ENCODE measurements around the gene TMCC1. TPM values are rescaled to one million over a fixed set of nuclear protein-coding genes. Genes with fewer than 3 reads are reported as not detected.

The TMCC1 gene
- total RNA-seq, 1 donor from 2014 or later, result 11.5 TPM

DNA sequence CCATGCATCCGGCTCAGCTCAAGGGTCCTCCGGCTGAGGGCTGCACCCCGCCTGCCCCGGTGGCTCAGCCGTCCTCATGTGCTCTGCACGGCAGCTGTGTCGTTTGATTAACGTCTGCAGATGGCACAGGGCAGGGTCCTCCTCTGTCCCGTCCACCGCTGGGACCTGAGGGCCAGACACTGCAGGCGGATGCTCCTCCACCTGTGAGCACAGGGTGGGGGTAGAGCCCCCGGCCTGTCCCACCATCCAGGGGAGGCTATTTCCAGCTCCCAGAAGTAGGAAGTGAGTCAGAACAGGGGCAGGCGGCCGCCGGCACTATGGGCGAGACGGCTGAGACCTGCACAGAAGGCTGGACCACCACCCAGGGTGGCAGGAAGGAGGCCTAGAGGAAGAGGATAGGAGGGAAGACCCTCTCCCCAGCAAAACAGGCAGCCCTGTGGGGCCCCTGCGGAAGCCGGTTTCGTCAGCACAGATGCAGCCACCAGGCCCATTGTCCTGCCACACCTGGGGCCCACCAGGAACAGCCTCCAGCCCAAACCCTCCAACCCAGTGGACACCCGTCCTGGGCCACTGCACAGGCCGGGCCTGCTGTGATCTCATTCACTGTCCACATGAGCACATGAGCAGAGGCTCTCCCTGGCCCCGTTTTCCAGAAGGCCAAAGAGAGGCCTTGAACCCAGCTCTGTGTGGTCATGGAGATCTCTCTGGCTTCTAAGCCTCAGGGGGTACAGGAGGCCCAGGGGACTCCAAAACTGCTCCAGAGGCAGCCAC lies 274.4 kb downstream of the TMCC1 start:
- Histone ChIP-seq H3K4me1 (peaks cover 0 to 27% of the 10 kb centered on the region in 2 donors), H3K36me3 (no peaks in the 10 kb centered on the region), H3K9me3 (no peaks in the 10 kb centered on the region), H3K4me3 (no peak overlapping the region), H3K27ac (peak overlapping the region in 1 of 2 donors; percentile 15), H3K27me3 (no peaks in the 10 kb centered on the region)
- DNase-seq (ENCODE audit: low spot score in 2 of 2), result no peak
- TF ChIP-seq, protein P1, sequence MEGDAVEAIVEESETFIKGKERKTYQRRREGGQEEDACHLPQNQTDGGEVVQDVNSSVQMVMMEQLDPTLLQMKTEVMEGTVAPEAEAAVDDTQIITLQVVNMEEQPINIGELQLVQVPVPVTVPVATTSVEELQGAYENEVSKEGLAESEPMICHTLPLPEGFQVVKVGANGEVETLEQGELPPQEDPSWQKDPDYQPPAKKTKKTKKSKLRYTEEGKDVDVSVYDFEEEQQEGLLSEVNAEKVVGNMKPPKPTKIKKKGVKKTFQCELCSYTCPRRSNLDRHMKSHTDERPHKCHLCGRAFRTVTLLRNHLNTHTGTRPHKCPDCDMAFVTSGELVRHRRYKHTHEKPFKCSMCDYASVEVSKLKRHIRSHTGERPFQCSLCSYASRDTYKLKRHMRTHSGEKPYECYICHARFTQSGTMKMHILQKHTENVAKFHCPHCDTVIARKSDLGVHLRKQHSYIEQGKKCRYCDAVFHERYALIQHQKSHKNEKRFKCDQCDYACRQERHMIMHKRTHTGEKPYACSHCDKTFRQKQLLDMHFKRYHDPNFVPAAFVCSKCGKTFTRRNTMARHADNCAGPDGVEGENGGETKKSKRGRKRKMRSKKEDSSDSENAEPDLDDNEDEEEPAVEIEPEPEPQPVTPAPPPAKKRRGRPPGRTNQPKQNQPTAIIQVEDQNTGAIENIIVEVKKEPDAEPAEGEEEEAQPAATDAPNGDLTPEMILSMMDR (IDR thresholded peaks at IDR 0.05), result no peak
- intact Hi-C loops (cut with DNase I), result no loop called here

DNA sequence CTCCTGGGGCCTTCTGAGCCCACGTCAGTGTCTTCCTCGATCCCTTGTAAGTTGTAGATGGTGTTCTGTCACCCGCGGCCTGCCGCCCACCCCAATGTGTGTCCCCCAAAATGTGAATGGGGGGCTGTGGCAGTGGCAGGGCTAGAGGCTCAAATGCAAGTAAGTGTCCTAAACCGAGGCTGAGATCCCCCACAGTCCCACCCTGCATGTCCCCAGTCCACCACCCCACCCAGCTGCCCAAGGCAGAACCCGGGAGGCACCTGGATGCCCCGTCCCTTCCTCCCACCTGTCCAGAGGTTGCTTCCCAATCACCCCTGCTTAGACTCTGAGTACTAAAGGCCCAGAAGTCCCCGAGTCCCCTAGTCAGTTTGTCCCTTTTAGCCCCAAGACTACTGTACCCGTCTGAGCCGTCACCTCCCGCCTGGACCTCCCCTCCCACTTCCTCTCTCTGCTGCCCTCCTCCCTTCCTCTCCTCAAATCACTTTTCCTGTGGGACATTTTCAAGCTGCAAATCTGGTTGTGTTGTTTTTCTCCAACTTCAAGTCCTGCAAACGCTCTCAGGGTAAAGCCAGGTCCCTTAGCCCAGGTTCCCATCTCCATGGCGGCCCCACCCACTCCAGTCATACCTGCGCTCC lies 275.2 kb downstream of the TMCC1 start:
- Histone ChIP-seq H3K27me3 (no peaks in the 10 kb centered on the region), H3K36me3 (no peaks in the 10 kb centered on the region), H3K9me3 (no peaks in the 10 kb centered on the region), H3K4me1 (peaks cover 0 to 19% of the 10 kb centered on the region in 2 donors), H3K27ac (peak overlapping the region in 1 of 2 donors; percentile 15), H3K4me3 (no peak overlapping the region)
- intact Hi-C loops (cut with DNase I), result no loop called here
- no peak for DNase-seq (ENCODE audit: low spot score in 2 of 2)
- TF ChIP-seq, protein P1 (IDR thresholded peaks at IDR 0.05), result no peak

DNA sequence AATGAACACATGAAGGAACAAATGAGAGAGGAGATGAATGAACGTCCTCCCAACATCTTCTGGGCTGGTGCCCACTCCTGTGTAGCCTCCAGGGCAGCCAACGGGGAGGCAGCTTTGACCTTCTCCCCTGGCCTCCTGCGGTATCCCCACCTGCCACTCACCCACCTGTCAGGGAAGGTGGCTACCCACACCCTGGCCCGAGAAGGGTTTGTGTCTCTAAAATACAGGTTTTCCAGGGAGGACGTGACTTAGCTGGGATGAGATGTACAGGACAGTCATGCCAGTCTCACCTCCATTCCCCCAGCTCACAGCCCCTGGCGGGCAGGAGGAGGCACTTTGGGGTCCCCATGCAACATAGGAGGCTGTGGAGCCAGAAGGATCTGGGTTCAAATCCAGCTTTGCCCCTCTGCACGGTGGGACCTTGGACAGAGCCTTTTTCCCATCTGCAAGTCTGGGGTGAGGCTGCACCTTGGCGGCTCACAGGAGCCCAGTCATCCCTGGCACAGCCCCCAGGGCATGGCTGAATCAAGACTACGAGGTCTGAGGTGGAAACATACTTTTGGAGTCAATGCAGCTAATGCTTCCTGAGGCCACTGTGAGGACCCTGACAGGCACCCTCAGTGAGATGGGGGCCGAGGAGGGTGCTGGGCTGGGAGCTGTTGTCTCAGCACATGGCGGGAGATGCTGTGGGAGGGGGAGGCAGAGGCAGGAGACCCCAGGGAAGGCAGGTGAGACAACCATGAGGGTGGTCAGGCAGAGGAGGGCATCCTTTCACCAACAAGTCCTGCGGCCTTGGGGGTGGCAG lies 275.9 kb downstream of the TMCC1 start:
- H3K4me3 ChIP-seq, result no peak overlapping the region
- DNase-seq (ENCODE audit: low spot score in 2 of 2), result no peak
- no peaks in the 10 kb centered on the region for H3K9me3 ChIP-seq
- no peaks in the 10 kb centered on the region for H3K27me3 ChIP-seq
- H3K27ac ChIP-seq, result peak overlapping the region; percentile 43 to 57
- TF ChIP-seq, protein P1 (IDR thresholded peaks at IDR 0.05), result no peak
- intact Hi-C loops (cut with DNase I), result no loop called here
- no peaks in the 10 kb centered on the region for H3K36me3 ChIP-seq
- H3K4me1 ChIP-seq, result peaks cover 0 to 15% of the 10 kb centered on the region in 2 donors

DNA sequence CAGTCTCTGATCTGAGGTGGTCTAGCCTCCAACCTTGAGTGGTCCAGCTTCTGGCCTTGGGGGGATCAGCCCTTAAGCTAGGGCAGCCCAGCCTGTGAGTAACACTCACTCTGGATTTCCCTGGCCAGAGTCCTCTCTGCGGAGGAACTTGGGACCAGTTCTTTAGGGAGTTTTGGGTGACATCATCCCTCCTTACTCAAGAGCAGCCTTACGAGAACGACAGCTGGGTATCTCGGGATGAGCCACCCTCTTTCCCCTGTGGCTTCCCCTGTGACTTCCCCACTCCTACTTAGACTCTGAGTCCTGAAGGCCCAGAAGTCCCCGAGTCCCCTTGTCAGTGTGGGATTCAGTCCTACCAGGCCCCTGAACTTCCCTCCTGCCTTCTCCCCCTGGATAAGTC lies 276.8 kb downstream of the TMCC1 start:
- peak overlapping the region; percentile 43 to 57 for H3K27ac ChIP-seq
- DNase-seq (ENCODE audit: low spot score in 2 of 2), result peak in 1 of 2 donors; percentile 80
- peaks cover 5 to 20% of the 10 kb centered on the region in 2 donors for H3K4me1 ChIP-seq

DNA sequence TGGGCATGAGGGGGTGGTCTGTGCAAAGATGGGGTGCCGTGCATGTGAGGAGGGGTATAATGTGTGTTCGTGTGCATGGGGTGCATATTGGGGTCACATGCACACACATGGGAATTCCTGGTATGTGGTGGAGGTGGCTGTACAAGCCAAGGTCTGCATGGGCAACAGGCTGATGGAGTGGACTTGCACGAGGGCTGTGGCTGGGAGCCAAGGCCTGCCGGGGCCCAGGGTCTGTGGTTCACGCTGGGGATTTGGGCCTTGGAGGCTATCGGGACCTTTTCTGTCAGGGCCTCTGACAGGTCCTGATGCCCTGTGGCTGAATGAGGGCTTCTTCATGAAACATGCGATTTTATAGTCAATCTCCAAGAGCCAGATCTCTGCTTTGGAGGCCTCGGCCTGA lies 277.2 kb downstream of the TMCC1 start:
- intact Hi-C loops (cut with DNase I), result no loop called here
- peaks cover 8 to 25% of the 10 kb centered on the region in 2 donors for H3K4me1 ChIP-seq
- no peak for DNase-seq (ENCODE audit: low spot score in 2 of 2)

More for the DNA sequence above, 276.8 kb downstream of the TMCC1 start:
- intact Hi-C loops (cut with DNase I), result no loop called here
- Histone ChIP-seq H3K36me3 (no peaks in the 10 kb centered on the region), H3K27me3 (no peaks in the 10 kb centered on the region), H3K9me3 (no peaks in the 10 kb centered on the region), H3K4me3 (no peak overlapping the region)
- TF ChIP-seq, protein P1 (IDR thresholded peaks at IDR 0.05), result no peak

More for the DNA sequence above, 277.2 kb downstream of the TMCC1 start:
- Histone ChIP-seq H3K9me3 (no peaks in the 10 kb centered on the region), H3K27ac (peak overlapping the region; percentile 43 to 57), H3K27me3 (no peaks in the 10 kb centered on the region), H3K36me3 (no peaks in the 10 kb centered on the region), H3K4me3 (no peak overlapping the region)
- TF ChIP-seq, protein P1 (IDR thresholded peaks at IDR 0.05), result no peak
